Stimulated activated CD4-positive, alpha-beta T cell treated with anti-CD3 and anti-CD28 coated beads, Interleukin-4, amount 100 ng/mL, for 24 hours (primary cell): Measurements from ENCODE around the gene ZNF358.

Experiments used
- DNase-seq: peaks from one replicate; pipeline ENCODE4 v3.0.0-alpha.2; 2020

Gene ZNF358

GRCh38 chr19:7492142-7492541 lies 23.8 kb upstream of the ZNF358 start:
- DNase-seq, result peak; percentile 44

GRCh38 chr19:7492558-7492957 lies 23.3 kb upstream of the ZNF358 start:
- DNase-seq, result no peak

GRCh38 chr19:7494416-7495098 lies 21.3 kb upstream of the ZNF358 start:
- no peak for DNase-seq

- no peak for DNase-seq
Observed at GRCh38 chr19:7497292-7497691, 18.6 kb upstream of the ZNF358 start.

- peak; percentile 56 for DNase-seq
Observed at GRCh38 chr19:7500811-7501450, 15.0 kb upstream of the ZNF358 start.

GRCh38 chr19:7502552-7502951 lies 13.4 kb upstream of the ZNF358 start:
- DNase-seq, result no peak

- no peak for DNase-seq
Observed at GRCh38 chr19:7504684-7505083, 11.2 kb upstream of the ZNF358 start.

GRCh38 chr19:7505288-7505681 lies 10.6 kb upstream of the ZNF358 start:
- DNase-seq, result no peak

- DNase-seq, result no peak
Observed at GRCh38 chr19:7505682-7506384, 10.1 kb upstream of the ZNF358 start.

- DNase-seq, result peak; percentile 37
Observed at GRCh38 chr19:7506385-7507328, 9.2 kb upstream of the ZNF358 start.

- no peak for DNase-seq
Observed at GRCh38 chr19:7507884-7508283, 8.0 kb upstream of the ZNF358 start.

- no peak for DNase-seq
Observed at GRCh38 chr19:7509625-7510024, 6.3 kb upstream of the ZNF358 start.

- DNase-seq, result no peak
Observed at GRCh38 chr19:7512400-7512851, 3.5 kb upstream of the ZNF358 start.

- no peak for DNase-seq
Observed at GRCh38 chr19:7513809-7514642, 1.9 kb upstream of the ZNF358 start.

- DNase-seq, result no peak
Observed at GRCh38 chr19:7515110-7515644, 726 bp upstream of the ZNF358 start.

- no peak for DNase-seq
Observed at GRCh38 chr19:7516333-7516732, 430 bp downstream of the ZNF358 start.

GRCh38 chr19:7516878-7517277 lies 975 bp downstream of the ZNF358 start:
- DNase-seq, result no peak

GRCh38 chr19:7519361-7520130 lies 3.6 kb downstream of the ZNF358 start:
- no peak for DNase-seq

- no peak for DNase-seq
Observed at GRCh38 chr19:7520131-7521051, 4.5 kb downstream of the ZNF358 start.
